ENCODE measurements around the gene C2orf69. TPM values are rescaled to one million over a fixed set of nuclear protein-coding genes. Genes with fewer than 3 reads are reported as not detected.

C2orf69 gene
- total RNA-seq, 1 donor from 2014 or later, result 11.3 TPM

DNA sequence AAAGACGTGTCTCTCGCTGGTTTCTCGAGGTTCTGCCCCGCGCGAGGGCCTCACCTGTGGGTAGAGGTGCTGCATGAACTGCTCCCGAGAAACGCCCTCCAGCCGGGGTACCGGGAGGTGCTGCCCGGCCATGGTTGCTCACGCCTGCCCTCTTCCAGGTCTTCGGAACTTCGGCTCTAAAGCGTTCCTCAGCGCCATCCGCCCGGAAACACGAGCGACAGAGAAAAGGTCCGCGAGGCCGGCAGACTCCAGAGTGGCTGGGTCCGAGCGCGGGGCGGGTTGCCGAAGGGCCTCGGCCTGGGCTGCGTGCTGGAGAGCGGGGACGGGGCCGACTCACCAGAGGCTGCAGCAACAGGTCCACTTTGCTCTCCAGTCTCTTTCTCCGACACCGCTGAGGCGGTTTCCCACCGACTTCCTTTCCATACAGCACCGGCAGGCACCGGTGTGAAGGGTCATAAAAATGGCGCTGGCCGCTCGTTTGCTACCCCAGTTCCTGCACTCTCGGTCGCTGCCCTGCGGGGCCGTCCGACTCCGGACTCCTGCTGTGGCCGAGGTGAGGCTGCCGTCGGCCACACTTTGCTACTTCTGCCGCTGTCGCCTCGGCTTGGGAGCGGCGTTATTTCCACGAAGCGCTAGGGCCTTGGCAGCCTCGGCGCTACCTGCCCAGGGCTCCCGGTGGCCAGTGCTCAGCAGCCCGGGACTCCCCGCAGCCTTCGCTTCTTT, 44.4 kb downstream of the C2orf69 start, which contains the start of the genes MAIP1 and TYW5:
TSS of gene MAIP1 (plus strand) at position 244 of the 723 bp plus-strand sequence. CDS start at position 461, 217 bp downstream.
TSS of gene TYW5 (minus strand) at position 153 of the 723 bp plus-strand sequence. CDS start at position 132, 21 bp downstream.
- H3K27me3 ChIP-seq, result no peaks in the 10 kb centered on the region
- H3K4me1 ChIP-seq, result peaks cover 32% of the 10 kb centered on the region
- intact Hi-C loops (cut with DNase I), result no loop called here
- DNase-seq (peak; percentile 93), ATAC-seq (peak; percentile 97)
- TF ChIP-seq CTCF (IDR thresholded peaks at IDR 0.05), result peak; percentile 31
- H3K27ac ChIP-seq, result peak within 1 kb of the TSS; percentile 98
- H3K36me3 ChIP-seq, result peaks cover 24% of the 10 kb centered on the region
- H3K9me3 ChIP-seq, result no peaks in the 10 kb centered on the region
- H3K4me3 ChIP-seq, result peak within 1 kb of the TSS; percentile 87

GRCh38 chr2:199956062-199956380, 44.9 kb downstream of the C2orf69 start:
- no peak for ATAC-seq
- no peak for TF ChIP-seq CTCF (IDR thresholded peaks at IDR 0.05)
- H3K27me3 ChIP-seq, result no peaks in the 10 kb centered on the region
- no peaks in the 10 kb centered on the region for H3K9me3 ChIP-seq
- intact Hi-C loops (cut with DNase I), result no loop called here
- no peak for DNase-seq
- peaks cover 32% of the 10 kb centered on the region for H3K4me1 ChIP-seq
- peaks cover 28% of the 10 kb centered on the region for H3K36me3 ChIP-seq
- H3K27ac ChIP-seq, result peak overlapping the region; percentile 98
- peak overlapping the region; percentile 87 for H3K4me3 ChIP-seq

- Histone ChIP-seq H3K4me3 (no peak overlapping the region), H3K27ac (no peak overlapping the region), H3K9me3 (no peaks in the 10 kb centered on the region), H3K4me1 (peaks cover 32% of the 10 kb centered on the region), H3K27me3 (no peaks in the 10 kb centered on the region), H3K36me3 (peaks cover 48% of the 10 kb centered on the region)
- intact Hi-C loops (cut with DNase I), result no loop called here
- ATAC-seq, result no peak
- no peak for DNase-seq
- no peak for TF ChIP-seq CTCF (IDR thresholded peaks at IDR 0.05)
Measured at GRCh38 chr2:199958014-199958413, 46.9 kb downstream of the C2orf69 start.

- ATAC-seq (no peak), DNase-seq (no peak)
- Histone ChIP-seq H3K4me1 (peaks cover 9% of the 10 kb centered on the region), H3K9me3 (no peaks in the 10 kb centered on the region), H3K4me3 (no peak overlapping the region), H3K36me3 (peaks cover 86% of the 10 kb centered on the region), H3K27ac (no peak overlapping the region), H3K27me3 (no peaks in the 10 kb centered on the region)
- intact Hi-C loops (cut with DNase I), result no loop called here
- TF ChIP-seq CTCF (IDR thresholded peaks at IDR 0.05), result no peak
Measured at GRCh38 chr2:199962203-199962602, 51.1 kb downstream of the C2orf69 start.

DNA sequence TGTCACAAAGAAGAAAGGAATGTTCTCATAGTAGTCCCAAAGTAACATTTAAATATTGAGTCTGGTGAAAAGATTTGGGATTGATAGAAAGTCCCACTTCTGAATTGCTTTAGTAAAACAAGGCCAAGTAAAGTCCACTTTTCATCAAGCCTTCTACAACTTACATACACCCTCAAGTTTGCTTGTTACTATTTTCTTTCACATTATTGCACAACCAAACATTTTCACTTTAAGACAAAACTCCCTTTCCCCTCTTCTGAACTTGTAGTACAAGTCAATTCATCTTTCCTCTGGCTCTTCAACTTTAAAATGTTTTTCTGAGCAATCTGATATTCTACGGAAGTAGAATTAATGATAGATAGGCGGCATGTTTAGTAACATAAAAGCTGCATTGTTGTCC, 55.3 kb downstream of the C2orf69 start:
- intact Hi-C loops (cut with DNase I), result no loop called here
- DNase-seq (no peak), ATAC-seq (no peak)

More for the DNA sequence above, 55.3 kb downstream of the C2orf69 start:
- peaks cover 55% of the 10 kb centered on the region for H3K36me3 ChIP-seq
- H3K27ac ChIP-seq, result no peak overlapping the region
- H3K27me3 ChIP-seq, result no peaks in the 10 kb centered on the region
- TF ChIP-seq CTCF (IDR thresholded peaks at IDR 0.05), result no peak
- H3K9me3 ChIP-seq, result no peaks in the 10 kb centered on the region
- no peaks in the 10 kb centered on the region for H3K4me1 ChIP-seq
- H3K4me3 ChIP-seq, result no peak overlapping the region

All from upper lobe of right lung (tissue), 1 donor.